Measurements from ENCODE around the gene IKZF1.

- no peak for TF ChIP-seq CTCF (conservative IDR thresholded peaks at IDR 0.05 in 1 of 2, IDR thresholded peaks at IDR 0.05 in 1 of 2; ENCODE audit: extremely low read depth in 1 of 2, insufficient read depth in 1 of 2, low read depth in 1 of 2, low read length in 2 of 2)
- TF ChIP-seq EZH2 (IDR thresholded peaks at IDR 0.05; ENCODE audit: borderline replicate concordance, low read length), result no peak
Measured at GRCh38 chr7:50379539-50379938, 75.0 kb downstream of the IKZF1 start.
